HepG2 (cell line): Measurements from ENCODE around the gene FIZ1. TPM values are rescaled to one million over a fixed set of nuclear protein-coding genes. Genes with fewer than 3 reads are reported as not detected.

ENCODE experiments used
- ADNP ChIP-seq: sonication (generic); formaldehyde crosslinking; IDR thresholded peaks from 2 replicates; pipeline ENCODE4 v1.4.0; 2020; ENCODE audit warnings: missing genetic modification reagents
- ARNT2 ChIP-seq: sonication (generic); formaldehyde crosslinking; IDR thresholded peaks from 2 replicates; pipeline ENCODE4 v1.8.0; 2022; ENCODE audit warnings: mild to moderate bottlenecking, low read depth, missing genetic modification reagents, moderate library complexity
- BRCA1 ChIP-seq: sonication (generic); formaldehyde crosslinking; IDR thresholded peaks from 2 replicates; pipeline ENCODE4 v1.4.0; 2020; ENCODE audit warnings: missing genetic modification reagents
- CENPBD1 ChIP-seq: sonication (generic); formaldehyde crosslinking; IDR thresholded peaks from 2 replicates; pipeline ENCODE4 v1.8.0; 2022; ENCODE audit warnings: missing genetic modification reagents, low read depth, mild to moderate bottlenecking, borderline replicate concordance
- ETV6 ChIP-seq: sonication (generic); formaldehyde crosslinking; conservative IDR thresholded peaks from 2 replicates; pipeline ENCODE4 v1.4.0; 2020; ENCODE audit warnings: missing genetic modification reagents
- GATAD1 ChIP-seq: IDR thresholded peaks from 2 replicates; pipeline ENCODE4 v1.6.1; 2016; ENCODE audit warnings: missing genetic modification reagents, missing compliant biosample characterization
- HIVEP1 ChIP-seq: sonication (generic); formaldehyde crosslinking; IDR thresholded peaks from 2 replicates; pipeline ENCODE4 v1.4.0; 2020; ENCODE audit warnings: mild to moderate bottlenecking, missing genetic modification reagents
- JUNB ChIP-seq: sonication (generic); formaldehyde crosslinking; IDR thresholded peaks from 2 replicates; pipeline ENCODE4 v1.8.0; 2022; ENCODE audit warnings: missing genetic modification reagents, mild to moderate bottlenecking, borderline replicate concordance
- MIXL1 ChIP-seq: IDR thresholded peaks from 2 replicates; pipeline ENCODE4 v1.6.1; 2016
- NFE2 ChIP-seq: sonication (generic); formaldehyde crosslinking; IDR thresholded peaks from 2 replicates; pipeline ENCODE4 v1.4.0; 2020; ENCODE audit warnings: missing genetic modification reagents
- NR2F2 ChIP-seq: IDR thresholded peaks from 2 replicates; pipeline ENCODE4 v1.6.1; 2012; ENCODE audit warnings: low read depth, inconsistent platforms, borderline replicate concordance
- PAXIP1 ChIP-seq: sonication (generic); formaldehyde crosslinking; conservative IDR thresholded peaks from 2 replicates; pipeline ENCODE4 v1.4.0; 2020; ENCODE audit warnings: mild to moderate bottlenecking, missing genetic modification reagents, moderate library complexity
- PRMT3 ChIP-seq: sonication (generic); formaldehyde crosslinking; IDR thresholded peaks from 2 replicates; pipeline ENCODE4 v1.8.1; 2022; ENCODE audit warnings: low read depth, mild to moderate bottlenecking, moderate library complexity, missing genetic modification reagents, borderline replicate concordance
- SATB2 ChIP-seq: sonication (generic); formaldehyde crosslinking; IDR thresholded peaks from 2 replicates; pipeline ENCODE4 v1.5.0; 2020; ENCODE audit warnings: missing genetic modification reagents
- TIGD3 ChIP-seq: sonication (generic); formaldehyde crosslinking; IDR thresholded peaks from 2 replicates; pipeline ENCODE4 v1.5.1; 2020; ENCODE audit warnings: mild to moderate bottlenecking, missing genetic modification reagents, borderline replicate concordance
- U2AF2 ChIP-seq: fragments of 200-400 bp; formaldehyde crosslinking; IDR thresholded peaks from 2 replicates; pipeline ENCODE4 v1.6.1; 2017; ENCODE audit warnings: low read depth, mild to moderate bottlenecking, low read length
- ZBTB44 ChIP-seq: sonication (generic); formaldehyde crosslinking; IDR thresholded peaks from 2 replicates; pipeline ENCODE4 v1.4.0; 2020; ENCODE audit warnings: missing genetic modification reagents
- ZNF232 ChIP-seq: sonication (generic); formaldehyde crosslinking; IDR thresholded peaks from 2 replicates; pipeline ENCODE4 v1.4.0; 2020; ENCODE audit warnings: missing genetic modification reagents, borderline replicate concordance
- ZNF235 ChIP-seq: sonication (generic); formaldehyde crosslinking; IDR thresholded peaks from 2 replicates; pipeline ENCODE4 v1.8.1; 2023; ENCODE audit warnings: mild to moderate bottlenecking, missing genetic modification reagents, borderline replicate concordance
- ZNF251 ChIP-seq: sonication (generic); formaldehyde crosslinking; IDR thresholded peaks from 2 replicates; pipeline ENCODE4 v1.9.0; 2021; ENCODE audit warnings: mild to moderate bottlenecking, missing genetic modification reagents
- ZNF781 ChIP-seq: sonication (generic); formaldehyde crosslinking; IDR thresholded peaks from 2 replicates; pipeline ENCODE4 v1.5.1; 2020; ENCODE audit warnings: borderline replicate concordance, mild to moderate bottlenecking, missing genetic modification reagents; ENCODE audit errors: not compliant biosample characterization
- ZSCAN29 ChIP-seq: sonication (generic); formaldehyde crosslinking; conservative IDR thresholded peaks from 2 replicates; pipeline ENCODE4 v1.4.0; 2020; ENCODE audit warnings: mild to moderate bottlenecking, missing genetic modification reagents
- polyA plus RNA-seq, 8 experiments: library from polyadenylated mRNA; depleted of rRNA in 3 of 8; stranded (reverse) in 7 of 8; unstranded in 1 of 8; fragments of >200 nt; fragmentation: Illumina TruSeq in 4 of 8; extraction: Trizol in 4 of 8; gene quantifications; 2 replicates each; pipeline versions ENCODE4 v1.2.1 to v1.2.3, GENCODE V29; 2011 to 2016; ENCODE audit warnings: low read depth in 4 of 8, missing spikeins in 1 of 8, mixed read lengths in 1 of 8; ENCODE audit not compliant: insufficient read depth in 1 of 8
- total RNA-seq, 5 experiments: library from RNA; depleted of rRNA; stranded (reverse); fragments of >200 nt; fragmentation: Illumina TruSeq; extraction: Trizol; gene quantifications; 2 replicates each; pipeline ENCODE4 v1.2.3, GENCODE V29; 2016; ENCODE audit warnings: low read depth in 1 of 5
- TF ChIP-seq, protein P1 (sequence below): sonication (generic); formaldehyde crosslinking; IDR thresholded peaks from 2 replicates; pipeline ENCODE4 v1.5.0; 2020; ENCODE audit warnings: missing genetic modification reagents

The FIZ1 gene
- total and polyA plus RNA-seq, 2 of the 13 experiments (the other 11 are each of a cell fraction or from before 2014, with no cell fraction given), result 3.6 to 5.9 TPM

GRCh38 chr19:55581145-55581822, 18.0 kb downstream of the FIZ1 start (continued):
- TF ChIP-seq BRCA1 (CRISPR knock-in tag) (no peak), ZNF251 (CRISPR knock-in tag) (no peak), ZNF232 (peak; percentile 68; the same call in 1 of the 2 replicates), ZBTB44 (CRISPR knock-in tag) (peak; percentile 77; the same call in 1 of the 2 replicates), ADNP (CRISPR knock-in tag) (no peak), SATB2 (CRISPR knock-in tag) (0 out of 2 replicates have a peak, but pooled peaks have one; percentile 54), CENPBD1 (CRISPR knock-in tag) (no peak), NFE2 (CRISPR knock-in tag) (no peak), ARNT2 (CRISPR knock-in tag) (peak; percentile 55; the same call in 1 of the 2 replicates), PRMT3 (0 out of 2 replicates have a peak, but pooled peaks have one; percentile 40), HIVEP1 (CRISPR knock-in tag) (no peak), ZSCAN29 (no peak), JUNB (CRISPR knock-in tag) (peak; percentile 63; the same call in 1 of the 2 replicates), NR2F2 (peak; percentile 11; the same call in 1 of the 2 replicates), ETV6 (CRISPR knock-in tag) (no peak), PAXIP1 (0 out of 2 replicates have a peak, but pooled peaks have one; percentile 8), ZNF235 (CRISPR knock-in tag) (no peak), ZNF781 (CRISPR knock-in tag) (peak; percentile 48), U2AF2 (no peak), MIXL1 (CRISPR knock-in tag) (no peak), GATAD1 (no peak), TIGD3 (no peak)
- TF ChIP-seq, protein P1, sequence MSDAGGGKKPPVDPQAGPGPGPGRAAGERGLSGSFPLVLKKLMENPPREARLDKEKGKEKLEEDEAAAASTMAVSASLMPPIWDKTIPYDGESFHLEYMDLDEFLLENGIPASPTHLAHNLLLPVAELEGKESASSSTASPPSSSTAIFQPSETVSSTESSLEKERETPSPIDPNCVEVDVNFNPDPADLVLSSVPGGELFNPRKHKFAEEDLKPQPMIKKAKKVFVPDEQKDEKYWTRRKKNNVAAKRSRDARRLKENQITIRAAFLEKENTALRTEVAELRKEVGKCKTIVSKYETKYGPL, result no peak; the same call in 1 of the 2 replicates
